Activated CD4-positive, alpha-beta memory T cell treated with anti-CD3 and anti-CD28 coated beads for 36 hours (primary cell): ENCODE results near the gene DPY30. TPM values are rescaled to one million over a fixed set of nuclear protein-coding genes. Genes with fewer than 3 reads are reported as not detected.

Experiments
- CTCF ChIA-PET: fragments of 350-600 bp; sonication (Branson Sonifier 250); formaldehyde crosslinking; loops from one replicate; lab custom pipeline; 2021; ENCODE audit warnings: antibody characterized with exemption, inconsistent platforms; lab: Charles Lee
- POLR2A ChIA-PET: fragments of 350-600 bp; sonication (Branson Sonifier 250); formaldehyde crosslinking; loops from one replicate; lab custom pipeline; 2021; ENCODE audit warnings: antibody characterized with exemption; lab: Charles Lee
- DNase-seq: peaks from one replicate; pipeline ENCODE4 v3.0.0-alpha.2; 2020
- H3K27ac Mint-ChIP-seq: one replicate; pipeline ENCODE4 v1.8.0; 2021; ENCODE audit warnings: mixed read lengths
- H3K27me3 Mint-ChIP-seq: one replicate; pipeline ENCODE4 v1.8.0; 2021; ENCODE audit warnings: mixed read lengths
- H3K36me3 Mint-ChIP-seq: one replicate; pipeline ENCODE4 v1.8.0; 2021; ENCODE audit warnings: mixed read lengths
- H3K4me1 Mint-ChIP-seq: one replicate; pipeline ENCODE4 v1.8.0; 2021; ENCODE audit warnings: low read depth, mixed read lengths
- H3K4me3 Mint-ChIP-seq: one replicate; pipeline ENCODE4 v1.8.0; 2021; ENCODE audit warnings: mild to moderate bottlenecking, mixed read lengths
- H3K9me3 Mint-ChIP-seq: one replicate; pipeline ENCODE4 v1.8.0; 2021; ENCODE audit warnings: mixed read lengths
- intact Hi-C: fragments of 100-400 bp; cut with micrococcal nuclease; formaldehyde crosslinking; loops from one replicate; pipeline ENCODE4 v1.15.1; 2023
- total RNA-seq, 2 experiments: library from RNA; stranded (reverse); gene quantifications; one replicate each; pipeline ENCODE4 v1.2.3, GENCODE V29; 2021

DPY30 gene
- 10 to 100 TPM; 81.6 to 89.2 TPM for total RNA-seq

DNA sequence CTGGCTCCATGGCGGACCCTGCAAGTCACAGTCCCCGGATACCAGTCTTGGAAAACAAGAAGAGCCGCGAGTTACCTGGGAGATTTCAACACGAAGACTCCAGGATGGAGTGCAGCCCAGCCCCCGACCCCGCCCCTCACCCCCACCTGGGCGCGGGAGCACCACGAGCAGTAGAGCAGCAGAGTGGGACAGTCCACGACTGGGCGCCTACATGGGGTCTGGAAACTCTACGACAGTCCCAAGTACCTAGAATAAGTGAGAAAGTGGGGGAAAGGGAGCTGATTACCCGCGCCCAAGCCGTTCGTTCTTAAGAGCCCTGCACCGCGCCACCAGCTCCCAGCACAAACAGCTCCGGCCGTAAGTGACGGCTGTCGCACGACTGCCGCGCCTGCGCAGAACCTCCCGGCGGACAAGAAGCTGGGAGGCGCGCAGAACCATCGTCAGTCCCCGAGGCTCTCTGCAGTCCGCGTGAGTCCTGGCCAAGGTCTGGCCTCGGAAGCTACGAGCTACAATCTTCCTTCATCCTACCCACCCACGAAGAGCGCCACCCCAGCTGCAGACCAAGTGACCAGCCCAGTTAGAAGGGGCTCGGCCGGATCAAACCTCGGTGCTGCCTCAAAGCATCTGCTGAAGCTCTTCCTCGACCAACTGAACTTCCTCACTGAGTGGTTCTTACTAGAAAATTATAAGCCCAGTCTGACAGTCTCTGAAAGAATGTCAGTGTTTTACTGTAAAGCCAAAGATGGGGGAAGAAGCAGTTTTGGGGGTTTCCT lies at the start of gene DPY30:
DPY30 (minus strand) TSS at position 359 of the 773 bp plus-strand sequence; CDS start at position 10, 349 bp downstream.
- Mint-ChIP-seq H3K27me3 (no peaks in the 10 kb centered on the region), H3K9me3 (no peaks in the 10 kb centered on the region), H3K4me3 (peak within 1 kb of the TSS; percentile 81), H3K27ac (peak within 1 kb of the TSS; percentile 88), H3K4me1 (peaks cover 12% of the 10 kb centered on the region), H3K36me3 (peaks cover 7% of the 10 kb centered on the region)
- POLR2A ChIA-PET, result interaction anchor here (0.8 to 2.0 kb wide), 11 partner anchors 12 to 126 kb away, joined by 3 to 36 read pairs (median 4); partner anchors contain the start of genes MEMO1, SLC30A6 and SPAST
- intact Hi-C loops, result loop anchor here (1.0 to 10.0 kb wide), 4 partner anchors 24 to 315 kb away; partner anchors contain the start of genes BIRC6, MEMO1, SLC30A6 and SPAST
- CTCF ChIA-PET, result interaction anchor here (1.0 to 1.9 kb wide), 3 partner anchors 24 to 154 kb away, joined by 4 to 6 read pairs (median 4); partner anchors contain the start of gene SPAST
- peak; percentile 94 for DNase-seq

DNA sequence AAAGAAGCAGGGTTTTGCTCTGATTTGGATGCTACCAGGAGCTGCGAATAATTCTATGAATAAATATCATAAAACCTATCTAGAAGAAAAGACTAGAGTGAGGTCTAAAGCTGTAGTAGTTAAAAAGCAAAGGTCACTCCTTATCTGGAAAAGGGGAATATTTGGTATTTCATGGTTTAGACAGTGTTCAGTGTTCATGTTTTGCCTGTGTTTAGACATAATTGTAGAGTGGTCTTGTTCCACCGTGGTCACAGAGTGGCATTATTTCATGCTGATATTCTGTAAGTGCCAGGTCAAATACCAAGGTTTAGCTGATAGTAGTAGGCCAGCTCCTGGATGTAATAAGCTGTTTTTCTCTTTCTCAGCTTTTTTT lies 34.5 kb upstream of the DPY30 start:
- POLR2A ChIA-PET, result no interaction called here
- H3K27me3 Mint-ChIP-seq, result no peaks in the 10 kb centered on the region
- H3K9me3 Mint-ChIP-seq, result no peaks in the 10 kb centered on the region
- DNase-seq, result no peak
- no peak overlapping the region for H3K4me3 Mint-ChIP-seq
- peaks cover 11% of the 10 kb centered on the region for H3K4me1 Mint-ChIP-seq
- H3K27ac Mint-ChIP-seq, result no peak overlapping the region
- CTCF ChIA-PET, result interaction anchor here (0.6 kb wide), 1 partner anchor 214 kb away, joined by 3 read pairs; no protein-coding TSS in a partner anchor
- intact Hi-C loops, result no loop called here
- H3K36me3 Mint-ChIP-seq, result peaks cover 5% of the 10 kb centered on the region

DNA sequence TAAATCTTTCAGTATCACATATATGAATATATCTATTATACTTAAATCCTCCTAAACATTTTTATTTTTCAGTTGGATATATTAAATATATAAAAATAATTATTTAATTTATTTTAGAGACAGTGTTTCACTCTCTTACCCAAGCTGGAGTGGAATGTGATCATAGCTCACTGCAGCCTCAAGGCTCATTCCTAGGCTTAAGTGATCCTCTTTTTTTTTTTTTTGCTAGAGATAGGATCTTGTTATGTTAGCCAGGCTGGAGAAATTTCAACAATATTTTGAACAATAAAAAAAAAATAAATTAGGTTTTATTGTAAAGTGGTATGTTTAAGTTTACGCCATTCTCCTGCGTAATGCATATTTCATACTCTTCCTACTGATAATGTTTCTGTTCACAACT lies 27.9 kb upstream of the DPY30 start:
- no peak for DNase-seq
- peaks cover 5% of the 10 kb centered on the region for H3K36me3 Mint-ChIP-seq
- POLR2A ChIA-PET, result interaction anchor here (1.2 kb wide), 1 partner anchor 29 kb away, joined by 3 read pairs; no protein-coding TSS in a partner anchor
- no peak overlapping the region for H3K4me3 Mint-ChIP-seq
- no peaks in the 10 kb centered on the region for H3K27me3 Mint-ChIP-seq
- H3K4me1 Mint-ChIP-seq, result peaks cover 23% of the 10 kb centered on the region
- no peak overlapping the region for H3K27ac Mint-ChIP-seq
- intact Hi-C loops, result loop anchor here (10.0 kb wide), 1 partner anchor 1623 kb away; the partner anchor contains the start of gene LCLAT1
- CTCF ChIA-PET, result no interaction called here
- no peaks in the 10 kb centered on the region for H3K9me3 Mint-ChIP-seq

DNA sequence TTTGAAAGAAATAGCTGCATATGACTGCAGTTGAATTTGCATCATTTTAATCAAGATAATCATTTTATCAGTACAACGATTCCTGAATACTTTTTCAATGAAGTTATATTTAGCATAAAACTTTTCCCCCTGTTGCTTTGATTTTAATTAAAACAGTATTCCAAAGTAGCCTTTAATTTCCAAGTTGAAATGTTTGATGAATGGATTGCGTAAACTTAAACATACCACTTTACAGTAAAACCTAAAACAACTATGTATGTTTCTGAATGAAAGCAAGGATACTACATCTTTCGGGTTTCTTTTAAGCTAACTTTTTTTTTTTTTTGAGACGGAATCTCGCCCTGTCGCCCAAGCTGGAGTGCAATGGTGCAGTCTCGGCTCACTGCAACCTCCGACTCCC lies 25.1 kb upstream of the DPY30 start:
- Mint-ChIP-seq H3K9me3 (no peaks in the 10 kb centered on the region), H3K4me1 (peaks cover 22% of the 10 kb centered on the region), H3K36me3 (peaks cover 4% of the 10 kb centered on the region), H3K27ac (peak overlapping the region; percentile 90), H3K27me3 (no peaks in the 10 kb centered on the region), H3K4me3 (peak overlapping the region; percentile 97)
- ChIA-PET CTCF (interaction anchor here (1.5 kb wide), 1 partner anchor 25 kb away, joined by 4 read pairs; the partner anchor contains the start of gene DPY30), POLR2A (interaction anchor here (2.7 to 3.7 kb wide), 2 partner anchors 25 to 101 kb away, joined by 12 to 36 read pairs; partner anchors contain the start of genes DPY30 and SLC30A6)
- intact Hi-C loops, result loop anchor here (5.0 to 10.0 kb wide), 2 partner anchors 102 to 1620 kb away; partner anchors contain the start of gene LCLAT1
- DNase-seq, result no peak

DNA sequence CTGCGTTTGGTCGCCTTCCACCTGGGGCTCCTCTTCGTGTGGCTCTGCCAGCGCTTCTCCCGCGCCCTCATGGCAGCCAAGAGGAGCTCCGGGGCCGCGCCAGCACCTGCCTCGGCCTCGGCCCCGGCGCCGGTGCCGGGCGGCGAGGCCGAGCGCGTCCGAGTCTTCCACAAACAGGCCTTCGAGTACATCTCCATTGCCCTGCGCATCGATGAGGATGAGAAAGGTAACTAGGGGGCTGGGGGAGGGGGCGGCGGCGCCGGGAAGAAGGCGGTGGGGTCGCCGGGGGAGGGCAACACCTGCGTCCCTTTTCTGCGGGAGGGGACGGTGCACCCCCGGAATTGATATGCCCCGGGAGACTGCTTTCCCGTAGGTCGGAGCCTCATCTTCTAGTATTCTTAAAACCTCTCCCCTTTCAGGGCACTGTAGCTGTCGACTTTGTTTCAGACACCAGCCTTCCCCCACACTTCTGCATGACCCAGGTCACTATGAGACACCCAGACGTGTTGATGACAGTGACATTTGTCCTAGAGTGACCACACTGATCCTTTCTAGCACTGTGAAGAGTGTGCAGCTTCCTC lies 24.5 kb upstream of the DPY30 start:
- H3K36me3 Mint-ChIP-seq, result peaks cover 4% of the 10 kb centered on the region
- intact Hi-C loops, result loop anchor here (5.0 to 10.0 kb wide), 2 partner anchors 102 to 1619 kb away; partner anchors contain the start of gene LCLAT1
- peaks cover 22% of the 10 kb centered on the region for H3K4me1 Mint-ChIP-seq
- H3K9me3 Mint-ChIP-seq, result no peaks in the 10 kb centered on the region
- CTCF ChIA-PET, result interaction anchor here (1.1 to 1.9 kb wide), 4 partner anchors 10 to 102 kb away, joined by 3 to 7 read pairs (median 6); partner anchors contain the start of genes DPY30 and SLC30A6
- peak overlapping the region; percentile 90 for H3K27ac Mint-ChIP-seq
- POLR2A ChIA-PET, result interaction anchor here (0.6 to 3.7 kb wide), 6 partner anchors 22 to 292 kb away, joined by 3 to 36 read pairs (median 4); partner anchors contain the start of genes BIRC6, DPY30 and SLC30A6
- H3K27me3 Mint-ChIP-seq, result no peaks in the 10 kb centered on the region
- DNase-seq, result peak; percentile 41
- peak overlapping the region; percentile 97 for H3K4me3 Mint-ChIP-seq

DNA sequence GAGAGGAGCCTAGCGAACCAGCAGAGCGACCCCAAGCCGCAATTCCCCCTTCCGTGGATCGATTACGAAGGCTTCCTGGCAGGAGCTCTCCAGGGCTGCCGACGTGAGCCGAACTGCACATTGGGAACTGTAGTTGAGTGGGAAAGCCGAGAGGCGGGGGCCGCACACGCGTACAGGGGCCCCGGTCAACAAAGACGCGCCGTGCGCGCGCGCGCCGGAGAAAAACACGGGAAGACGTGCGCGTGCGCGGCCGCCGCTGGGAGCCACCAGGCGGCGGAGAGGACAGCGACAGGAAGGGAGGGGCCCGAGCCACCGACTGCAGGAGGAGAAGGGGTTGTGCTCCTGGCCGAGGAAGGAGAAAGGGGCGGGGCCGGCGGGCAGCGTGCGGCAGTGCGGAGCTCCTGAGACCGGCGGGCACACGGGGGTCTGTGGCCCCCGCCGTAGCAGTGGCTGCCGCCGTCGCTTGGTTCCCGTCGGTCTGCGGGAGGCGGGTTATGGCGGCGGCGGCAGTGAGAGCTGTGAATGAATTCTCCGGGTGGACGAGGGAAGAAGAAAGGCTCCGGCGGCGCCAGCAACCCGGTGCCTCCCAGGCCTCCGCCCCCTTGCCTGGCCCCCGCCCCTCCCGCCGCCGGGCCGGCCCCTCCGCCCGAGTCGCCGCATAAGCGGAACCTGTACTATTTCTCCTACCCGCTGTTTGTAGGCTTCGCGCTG lies 23.9 kb upstream of the DPY30 start, which contains the start of gene SPAST:
SPAST (plus strand) TSS at position 247 of the 711 bp plus-strand sequence; CDS start at position 523, 276 bp downstream.
- ChIA-PET CTCF (interaction anchor here (1.1 to 1.9 kb wide), 4 partner anchors 10 to 102 kb away, joined by 3 to 7 read pairs (median 6); partner anchors contain the start of genes DPY30 and SLC30A6), POLR2A (interaction anchor here (0.6 to 3.7 kb wide), 8 partner anchors 22 to 293 kb away, joined by 3 to 36 read pairs (median 4); partner anchors contain the start of genes BIRC6, DPY30, MEMO1 and SLC30A6)
- peak within 1 kb of the TSS; percentile 97 for H3K4me3 Mint-ChIP-seq
- no peaks in the 10 kb centered on the region for H3K27me3 Mint-ChIP-seq
- H3K27ac Mint-ChIP-seq, result peak within 1 kb of the TSS; percentile 90
- DNase-seq, result peak; percentile 98
- peaks cover 22% of the 10 kb centered on the region for H3K4me1 Mint-ChIP-seq
- H3K9me3 Mint-ChIP-seq, result no peaks in the 10 kb centered on the region
- H3K36me3 Mint-ChIP-seq, result peaks cover 4% of the 10 kb centered on the region
- intact Hi-C loops, result loop anchor here (1.0 to 10.0 kb wide), 8 partner anchors 24 to 1619 kb away; partner anchors contain the start of genes BIRC6, DPY30, LCLAT1 and MEMO1

DNA sequence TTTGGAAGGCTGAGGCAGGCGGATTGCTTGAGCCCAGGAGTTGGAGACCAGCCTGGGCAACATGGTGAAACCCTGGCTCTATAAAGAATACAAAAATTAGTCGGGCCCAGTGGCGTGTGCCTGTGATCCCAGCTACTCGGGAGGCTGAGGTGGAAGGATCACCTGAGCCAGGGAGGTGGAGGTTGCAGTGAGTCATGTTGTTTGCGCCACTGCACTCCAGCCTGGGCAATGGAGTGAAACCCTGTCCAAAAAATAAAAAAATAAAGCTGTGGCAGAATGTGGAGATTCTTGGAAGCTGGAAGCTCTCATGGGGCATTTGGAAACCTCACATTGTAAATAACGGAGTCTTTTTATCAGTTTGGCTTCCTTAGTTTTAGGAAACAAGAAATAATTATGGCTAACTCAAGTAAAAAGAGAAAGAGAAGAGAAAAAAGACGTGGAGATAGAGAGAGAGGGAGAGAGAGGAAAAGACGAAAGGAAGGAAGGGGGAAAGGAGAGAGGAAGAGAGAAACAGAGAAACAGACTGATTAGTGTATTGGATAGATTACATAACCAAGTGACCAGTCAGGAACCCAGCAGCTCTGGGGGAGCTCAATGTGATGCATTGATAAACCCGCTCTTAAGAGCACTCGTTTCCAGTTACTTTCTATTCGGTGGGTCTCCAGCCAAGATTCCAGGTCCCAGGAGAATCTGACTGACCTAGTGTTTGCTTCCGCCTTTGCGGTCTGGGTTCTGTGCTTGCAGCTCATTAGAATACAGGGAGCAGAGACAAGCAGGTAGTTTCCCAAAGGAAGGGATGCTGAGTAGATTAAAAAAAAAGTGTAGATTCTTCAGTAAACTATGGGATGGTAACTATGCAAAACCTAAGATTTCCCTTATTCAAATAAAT lies 22.6 kb upstream of the DPY30 start:
- CTCF ChIA-PET, result interaction anchor here (0.6 to 1.9 kb wide), 3 partner anchors 46 to 109 kb away, joined by 3 to 7 read pairs (median 3); no protein-coding TSS in a partner anchor
- Mint-ChIP-seq H3K27ac (no peak overlapping the region), H3K9me3 (no peaks in the 10 kb centered on the region), H3K36me3 (peaks cover 4% of the 10 kb centered on the region), H3K27me3 (no peaks in the 10 kb centered on the region), H3K4me1 (peaks cover 21% of the 10 kb centered on the region), H3K4me3 (peak overlapping the region; percentile 97)
- POLR2A ChIA-PET, result interaction anchor here (0.9 to 3.7 kb wide), 4 partner anchors 23 to 104 kb away, joined by 3 to 36 read pairs (median 8); partner anchors contain the start of genes DPY30, MEMO1 and SLC30A6
- DNase-seq, result peak; percentile 15
- intact Hi-C loops, result loop anchor here (2.0 to 10.0 kb wide), 4 partner anchors 100 to 1617 kb away; partner anchors contain the start of gene LCLAT1

DNA sequence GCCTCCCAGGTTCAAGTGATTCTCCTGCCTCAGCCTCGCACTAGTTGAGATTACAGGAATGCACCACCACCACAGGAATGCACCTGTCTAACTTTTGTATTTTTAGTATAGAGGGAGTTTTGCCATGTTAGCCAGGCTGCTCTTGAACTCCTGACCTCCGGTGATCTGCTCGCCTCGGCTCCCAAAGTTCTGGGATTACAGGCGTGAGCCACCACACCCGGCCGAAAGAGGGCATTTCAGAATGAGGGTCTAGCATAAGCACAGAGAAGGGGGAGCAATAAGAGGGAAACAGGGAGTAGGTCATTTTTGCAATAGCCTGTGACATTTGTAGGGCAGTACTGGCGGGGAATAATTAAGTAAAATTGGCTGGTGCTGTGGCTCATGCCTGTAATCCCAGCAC lies 21.8 kb upstream of the DPY30 start:
- no peak overlapping the region for H3K27ac Mint-ChIP-seq
- peaks cover 19% of the 10 kb centered on the region for H3K4me1 Mint-ChIP-seq
- peaks cover 4% of the 10 kb centered on the region for H3K36me3 Mint-ChIP-seq
- ChIA-PET POLR2A (interaction anchor here (3.7 kb wide), 1 partner anchor 22 kb away, joined by 36 read pairs; the partner anchor contains the start of gene DPY30), CTCF (no interaction called here)
- no peak overlapping the region for H3K4me3 Mint-ChIP-seq
- no peak for DNase-seq
- no peaks in the 10 kb centered on the region for H3K27me3 Mint-ChIP-seq
- intact Hi-C loops, result loop anchor here (5.0 to 10.0 kb wide), 2 partner anchors 99 to 1617 kb away; partner anchors contain the start of gene LCLAT1
- no peaks in the 10 kb centered on the region for H3K9me3 Mint-ChIP-seq

DNA sequence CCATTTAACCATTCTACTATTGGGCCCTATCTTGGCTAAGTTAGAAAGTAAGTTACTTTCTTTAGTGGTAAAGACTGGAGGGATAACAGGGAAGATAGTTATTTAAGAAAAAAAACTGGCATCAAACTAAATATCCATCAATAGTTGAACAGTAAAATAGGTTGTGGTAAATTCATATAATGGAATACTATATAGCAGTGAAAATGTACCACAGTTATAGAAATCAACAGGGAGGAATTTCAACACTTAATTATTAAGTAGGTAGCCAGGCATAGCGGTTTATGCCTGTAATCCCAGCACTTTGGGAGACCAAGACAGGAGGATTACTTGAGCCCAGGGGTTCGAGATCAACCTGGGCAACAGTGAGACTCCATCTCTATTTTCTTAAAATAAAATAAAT lies 20.7 kb upstream of the DPY30 start:
- DNase-seq, result no peak
- POLR2A ChIA-PET, result no interaction called here
- no peak overlapping the region for H3K27ac Mint-ChIP-seq
- CTCF ChIA-PET, result no interaction called here
- H3K27me3 Mint-ChIP-seq, result no peaks in the 10 kb centered on the region
- no peaks in the 10 kb centered on the region for H3K9me3 Mint-ChIP-seq
- intact Hi-C loops, result loop anchor here (5.0 to 10.0 kb wide), 2 partner anchors 98 to 1615 kb away; partner anchors contain the start of gene LCLAT1
- no peak overlapping the region for H3K4me3 Mint-ChIP-seq
- H3K4me1 Mint-ChIP-seq, result peaks cover 11% of the 10 kb centered on the region
- peaks cover 2% of the 10 kb centered on the region for H3K36me3 Mint-ChIP-seq

DNA sequence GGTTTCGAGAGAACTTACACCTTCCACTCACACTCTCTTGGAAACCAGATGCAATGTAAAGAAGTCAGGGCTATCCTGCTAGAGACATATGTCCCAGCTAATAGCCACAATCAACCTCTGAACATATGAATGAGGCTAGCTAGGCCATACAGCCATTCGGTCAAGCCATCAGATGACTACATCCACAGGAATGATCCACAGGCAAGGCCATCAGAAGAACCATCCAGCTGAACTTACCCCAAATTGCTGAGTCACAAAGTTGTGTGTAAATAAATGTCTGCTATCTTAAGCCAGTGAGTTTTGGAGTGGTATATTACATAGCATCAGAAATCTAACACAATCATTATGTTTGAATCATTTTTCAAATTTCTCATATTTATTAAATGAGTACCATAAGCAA lies 18.5 kb upstream of the DPY30 start:
- Mint-ChIP-seq H3K36me3 (no peaks in the 10 kb centered on the region), H3K27ac (no peak overlapping the region), H3K4me1 (peaks cover 4% of the 10 kb centered on the region), H3K27me3 (no peaks in the 10 kb centered on the region), H3K4me3 (no peak overlapping the region), H3K9me3 (no peaks in the 10 kb centered on the region)
- intact Hi-C loops, result no loop called here
- ChIA-PET CTCF (no interaction called here), POLR2A (no interaction called here)
- DNase-seq, result no peak
